Stomach smooth muscle (tissue), 2 donors: Measurements from ENCODE around the gene DPH2.

Source experiments
- H3K27ac ChIP-seq: one replicate; pipeline ENCODE4 v1.7.0; 2013; ENCODE audit warnings: mild to moderate bottlenecking, low read length, inconsistent platforms
- H3K27me3 ChIP-seq, 2 donors: one replicate each; pipeline ENCODE4 v1.7.0; 2013; ENCODE audit warnings: low read length in 2 of 2; ENCODE audit not compliant: insufficient read depth in 2 of 2, control insufficient read depth in 1 of 2
- H3K36me3 ChIP-seq, 2 donors: one replicate each; pipeline ENCODE4 v1.7.0; 2013; ENCODE audit warnings: low read length in 2 of 2; ENCODE audit not compliant: control insufficient read depth in 2 of 2, insufficient read depth in 2 of 2
- H3K4me1 ChIP-seq: one replicate; pipeline ENCODE4 v1.7.0; 2013; ENCODE audit warnings: low read length; ENCODE audit not compliant: control insufficient read depth, insufficient read depth
- H3K4me3 ChIP-seq, 2 donors: one replicate each; pipeline ENCODE4 v1.7.0; 2013; ENCODE audit warnings: low read length in 2 of 2
- H3K9ac ChIP-seq, 2 donors: one replicate each; pipeline ENCODE4 v1.7.0; 2013; ENCODE audit warnings: low read length in 2 of 2, mild to moderate bottlenecking in 1 of 2
- H3K9me3 ChIP-seq, 2 donors: one replicate each; pipeline ENCODE4 v1.7.0; 2013; ENCODE audit warnings: low read length in 2 of 2; ENCODE audit not compliant: control insufficient read depth in 2 of 2
- donor health status: healthy.
- donor health status: Pancreatic carcinoma.

DPH2 gene

DNA sequence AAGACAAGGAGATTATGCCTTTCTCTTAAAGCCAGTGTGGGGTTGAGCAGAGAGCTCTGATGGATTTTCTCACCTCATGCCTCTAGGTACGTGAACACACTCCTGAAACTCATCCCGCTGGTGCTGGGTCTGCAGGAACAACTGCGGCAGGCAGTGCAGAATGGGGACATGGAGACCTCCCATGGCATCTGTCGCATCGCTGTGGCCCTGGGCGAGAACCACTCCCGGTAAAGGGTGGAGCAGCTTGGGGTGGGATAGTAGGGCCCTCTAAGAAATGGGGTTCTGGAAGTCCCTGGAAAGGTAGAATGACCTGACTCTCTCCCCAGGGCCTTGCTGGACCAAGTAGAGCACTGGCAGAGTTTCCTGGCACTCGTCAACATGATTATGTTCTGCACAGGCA lies 13.6 kb upstream of the DPH2 start:
- H3K27ac ChIP-seq, result no peak overlapping the region
- H3K9me3 ChIP-seq, result no peaks in the 10 kb centered on the region
- peaks cover 3% of the 10 kb centered on the region for H3K4me1 ChIP-seq
- H3K9ac ChIP-seq, result no peak overlapping the region
- H3K4me3 ChIP-seq, result no peak overlapping the region
- peaks cover 40 to 42% of the 10 kb centered on the region in 2 donors for H3K36me3 ChIP-seq
- no peaks in the 10 kb centered on the region for H3K27me3 ChIP-seq

DNA sequence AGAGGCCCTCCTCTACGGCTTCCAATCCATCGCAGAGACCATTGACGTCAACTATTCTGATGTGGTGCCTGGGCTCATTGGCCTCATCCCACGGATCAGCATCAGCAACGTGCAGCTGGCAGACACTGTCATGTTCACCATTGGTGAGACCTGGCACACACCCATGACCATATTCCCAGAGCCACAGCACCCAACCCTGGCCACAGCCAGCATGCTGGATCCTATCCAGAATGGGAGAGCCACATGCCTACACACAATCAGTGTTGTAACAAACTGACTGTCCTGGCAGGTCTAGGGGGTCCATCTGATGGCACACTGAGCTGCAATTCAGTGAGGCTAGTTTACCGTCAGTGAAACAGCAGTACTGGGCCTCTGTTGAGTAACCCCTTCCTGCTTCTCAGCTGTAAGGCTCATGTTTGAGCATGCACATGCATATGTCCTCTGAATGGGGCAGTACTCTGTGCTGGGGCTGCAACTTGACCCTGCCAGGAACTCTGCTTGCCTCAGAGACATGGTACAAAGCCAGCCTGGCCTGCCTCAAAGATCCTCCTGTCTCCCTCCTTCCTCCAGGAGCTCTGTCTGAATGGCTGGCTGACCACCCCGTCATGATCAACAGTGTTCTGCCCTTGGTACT lies 12.3 kb upstream of the DPH2 start:
- Histone ChIP-seq H3K36me3 (peaks cover 51 to 55% of the 10 kb centered on the region in 2 donors), H3K4me1 (no peaks in the 10 kb centered on the region), H3K4me3 (no peak overlapping the region), H3K9me3 (no peaks in the 10 kb centered on the region), H3K27ac (no peak overlapping the region), H3K9ac (no peak overlapping the region), H3K27me3 (no peaks in the 10 kb centered on the region)

DNA sequence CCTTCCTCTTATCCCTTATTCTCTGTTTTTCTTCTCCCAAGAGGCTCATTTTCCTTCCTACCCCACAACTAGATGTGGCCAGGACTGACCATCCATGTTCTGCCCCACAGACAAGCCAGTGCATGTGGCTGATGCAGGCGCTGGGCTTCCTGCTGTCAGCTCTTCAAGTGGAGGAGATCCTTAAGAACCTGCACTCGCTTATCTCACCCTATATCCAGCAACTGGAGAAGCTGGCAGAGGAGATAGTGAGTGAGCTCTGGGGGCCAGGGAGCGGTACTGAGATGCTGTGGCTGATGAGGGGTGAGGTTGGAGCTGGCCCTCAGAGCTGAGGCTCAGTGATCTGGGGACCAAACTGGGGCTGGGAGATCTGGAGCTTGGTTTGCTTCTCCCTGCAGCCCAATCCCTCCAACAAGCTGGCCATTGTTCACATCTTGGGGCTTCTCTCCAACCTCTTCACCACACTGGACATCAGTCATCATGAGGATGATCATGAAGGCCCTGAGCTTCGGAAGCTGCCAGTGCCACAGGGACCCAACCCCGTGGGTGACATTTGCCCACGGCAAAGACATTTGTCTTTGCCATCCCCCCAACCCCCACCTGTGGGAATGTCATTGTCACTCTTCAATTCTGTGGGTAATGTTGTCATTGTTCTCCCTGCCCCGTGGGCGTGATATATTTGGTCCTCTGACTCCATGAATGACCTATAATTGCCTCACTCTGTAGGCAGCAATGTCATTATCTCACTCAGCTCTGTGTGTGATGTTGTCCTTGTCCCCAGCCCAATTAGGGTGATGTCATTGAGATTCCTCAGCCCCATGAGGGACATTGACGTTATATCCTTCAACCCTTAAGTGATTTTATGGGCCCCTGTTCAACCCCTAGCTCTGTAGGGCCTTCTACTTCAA lies 11.2 kb upstream of the DPH2 start:
- Histone ChIP-seq H3K27ac (no peak overlapping the region), H3K27me3 (no peaks in the 10 kb centered on the region), H3K4me3 (no peak overlapping the region), H3K9ac (no peak overlapping the region), H3K9me3 (no peaks in the 10 kb centered on the region), H3K4me1 (no peaks in the 10 kb centered on the region), H3K36me3 (peaks cover 59 to 62% of the 10 kb centered on the region in 2 donors)

DNA sequence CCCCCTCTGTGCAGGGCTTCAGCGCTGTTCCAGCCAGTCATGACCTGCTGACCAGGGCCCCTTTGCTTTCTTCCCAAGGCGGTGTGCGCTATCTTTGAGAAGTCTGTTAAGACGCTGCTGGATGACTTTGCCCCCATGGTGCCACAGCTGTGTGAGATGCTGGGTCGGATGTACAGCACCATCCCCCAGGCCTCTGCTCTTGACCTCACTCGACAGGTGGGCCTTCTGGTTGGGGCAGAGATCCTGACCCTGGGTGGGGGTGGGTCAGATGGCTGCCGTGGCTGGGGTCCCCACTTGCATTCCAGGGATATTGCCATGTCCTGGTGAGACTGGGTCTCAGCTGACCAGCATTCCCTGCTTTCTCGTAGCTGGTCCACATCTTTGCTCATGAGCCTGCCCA lies 9.0 kb upstream of the DPH2 start:
- H3K4me1 ChIP-seq, result no peaks in the 10 kb centered on the region
- no peak overlapping the region for H3K27ac ChIP-seq
- H3K9me3 ChIP-seq, result no peaks in the 10 kb centered on the region
- peaks cover 65 to 67% of the 10 kb centered on the region in 2 donors for H3K36me3 ChIP-seq
- no peak overlapping the region for H3K9ac ChIP-seq
- no peaks in the 10 kb centered on the region for H3K27me3 ChIP-seq
- H3K4me3 ChIP-seq, result no peak overlapping the region

DNA sequence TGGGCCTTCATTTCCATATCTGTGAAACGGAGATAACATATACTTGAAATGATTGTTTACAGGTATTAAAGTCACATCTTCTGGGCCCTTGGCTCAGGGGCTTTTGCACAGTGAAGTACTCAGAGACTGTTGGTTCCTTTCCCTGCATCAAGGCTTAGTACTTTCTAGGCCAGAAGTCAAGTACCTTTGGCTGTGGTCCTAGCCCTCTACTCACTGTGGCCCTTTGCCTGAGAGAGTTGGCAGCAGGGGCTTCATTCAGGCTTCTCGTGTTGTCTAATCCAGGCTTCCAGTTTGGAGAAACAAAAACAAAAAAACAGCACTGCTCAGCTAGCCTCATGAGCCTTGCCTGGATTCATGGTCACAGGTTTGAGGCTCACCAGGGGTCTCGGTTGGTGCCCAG lies 8.1 kb upstream of the DPH2 start:
- no peaks in the 10 kb centered on the region for H3K9me3 ChIP-seq
- H3K36me3 ChIP-seq, result peaks cover 59 to 69% of the 10 kb centered on the region in 2 donors
- no peak overlapping the region for H3K9ac ChIP-seq
- H3K27me3 ChIP-seq, result no peaks in the 10 kb centered on the region
- no peak overlapping the region for H3K4me3 ChIP-seq
- no peaks in the 10 kb centered on the region for H3K4me1 ChIP-seq
- H3K27ac ChIP-seq, result no peak overlapping the region

DNA sequence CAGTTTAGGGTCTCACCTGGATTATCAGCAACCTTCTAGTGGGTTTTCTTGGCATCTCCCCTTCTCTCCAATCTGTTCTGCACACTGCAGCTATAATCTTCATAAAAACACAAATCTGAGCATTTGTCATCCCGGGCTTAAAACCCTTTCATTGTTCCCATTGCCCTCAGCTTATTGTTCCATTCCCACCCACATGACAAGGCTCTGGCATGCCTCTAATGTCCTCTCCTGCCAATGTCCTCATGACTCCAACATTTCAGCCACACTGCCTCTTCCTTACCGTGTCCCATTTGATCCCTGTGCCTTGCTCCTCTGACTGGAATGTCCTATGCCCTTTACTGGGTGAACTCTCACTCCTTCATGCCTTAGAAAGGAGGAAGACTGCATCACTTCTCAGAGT lies 7.5 kb upstream of the DPH2 start:
- H3K36me3 ChIP-seq, result peaks cover 54 to 69% of the 10 kb centered on the region in 2 donors
- H3K4me1 ChIP-seq, result no peaks in the 10 kb centered on the region
- H3K4me3 ChIP-seq, result no peak overlapping the region
- no peaks in the 10 kb centered on the region for H3K9me3 ChIP-seq
- H3K27ac ChIP-seq, result no peak overlapping the region
- H3K27me3 ChIP-seq, result no peaks in the 10 kb centered on the region
- H3K9ac ChIP-seq, result no peak overlapping the region

DNA sequence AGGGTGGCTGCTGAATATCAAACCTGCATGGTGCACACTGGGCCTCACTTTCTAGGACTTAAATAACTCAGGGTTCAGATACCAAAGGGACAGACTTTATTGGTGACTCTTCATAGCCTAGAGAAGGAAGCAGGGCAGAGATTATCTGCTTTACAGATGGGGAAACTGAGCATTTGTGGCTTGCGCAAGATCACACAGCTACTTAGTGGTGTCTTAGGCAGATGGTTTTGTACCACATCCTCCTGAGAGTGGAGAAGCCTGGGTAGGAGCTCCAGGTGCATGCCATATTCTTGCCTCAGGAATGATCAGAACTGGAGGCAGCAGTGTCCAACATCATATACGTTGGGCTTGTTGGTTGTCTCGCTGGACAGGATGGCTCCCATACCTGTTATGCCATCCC lies 6.8 kb upstream of the DPH2 start:
- Histone ChIP-seq H3K36me3 (peaks cover 50 to 64% of the 10 kb centered on the region in 2 donors), H3K9me3 (no peaks in the 10 kb centered on the region), H3K4me3 (no peak overlapping the region), H3K9ac (no peak overlapping the region), H3K4me1 (no peaks in the 10 kb centered on the region), H3K27me3 (no peaks in the 10 kb centered on the region), H3K27ac (no peak overlapping the region)

DNA sequence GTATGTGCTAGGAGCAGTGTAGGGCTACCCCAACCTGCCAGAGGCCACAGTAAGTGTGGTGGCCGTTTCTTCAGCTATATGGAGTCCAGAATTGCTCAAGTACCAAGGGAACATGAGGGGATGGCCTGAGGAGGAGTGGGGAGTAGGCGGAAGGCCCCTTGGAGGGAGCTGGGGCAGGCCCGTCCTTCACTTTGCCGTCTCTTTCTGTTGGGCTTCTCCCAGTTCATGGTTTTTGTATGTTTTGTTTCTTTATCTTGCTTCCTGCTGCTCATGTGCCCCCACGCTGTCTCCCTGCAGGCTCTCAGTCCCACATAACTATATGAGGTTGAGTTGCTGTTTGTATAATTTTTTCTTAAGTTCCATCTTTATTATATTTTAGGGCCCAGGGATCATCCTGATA lies 5.9 kb upstream of the DPH2 start:
- no peak overlapping the region for H3K4me3 ChIP-seq
- no peaks in the 10 kb centered on the region for H3K4me1 ChIP-seq
- H3K9me3 ChIP-seq, result no peaks in the 10 kb centered on the region
- peaks cover 41 to 55% of the 10 kb centered on the region in 2 donors for H3K36me3 ChIP-seq
- H3K27ac ChIP-seq, result no peak overlapping the region
- no peaks in the 10 kb centered on the region for H3K27me3 ChIP-seq
- H3K9ac ChIP-seq, result no peak overlapping the region

DNA sequence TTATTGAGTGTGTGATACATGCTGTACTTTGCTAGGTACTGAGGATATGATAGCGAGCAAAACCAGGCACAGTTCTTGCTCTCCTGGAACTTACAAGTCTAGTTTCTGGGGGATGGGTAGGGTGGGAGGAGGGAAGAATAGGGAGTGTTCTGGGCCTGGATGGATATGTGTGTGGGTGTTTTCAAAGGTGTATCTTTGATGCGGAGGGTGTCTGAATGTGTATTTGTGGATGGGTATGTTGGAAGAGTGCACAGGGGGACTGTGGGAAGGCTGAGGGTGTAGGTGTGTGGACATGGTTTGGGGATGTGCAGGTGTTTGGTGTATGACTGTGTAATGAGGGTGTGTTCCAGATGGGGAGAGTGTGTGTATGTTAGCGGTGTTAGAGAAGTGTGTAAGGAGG lies 4.5 kb upstream of the DPH2 start:
- no peaks in the 10 kb centered on the region for H3K27me3 ChIP-seq
- peaks cover 4% of the 10 kb centered on the region for H3K4me1 ChIP-seq
- H3K9me3 ChIP-seq, result no peaks in the 10 kb centered on the region
- no peak overlapping the region for H3K9ac ChIP-seq
- H3K27ac ChIP-seq, result no peak overlapping the region
- peaks cover 32 to 44% of the 10 kb centered on the region in 2 donors for H3K36me3 ChIP-seq
- no peak overlapping the region for H3K4me3 ChIP-seq

DNA sequence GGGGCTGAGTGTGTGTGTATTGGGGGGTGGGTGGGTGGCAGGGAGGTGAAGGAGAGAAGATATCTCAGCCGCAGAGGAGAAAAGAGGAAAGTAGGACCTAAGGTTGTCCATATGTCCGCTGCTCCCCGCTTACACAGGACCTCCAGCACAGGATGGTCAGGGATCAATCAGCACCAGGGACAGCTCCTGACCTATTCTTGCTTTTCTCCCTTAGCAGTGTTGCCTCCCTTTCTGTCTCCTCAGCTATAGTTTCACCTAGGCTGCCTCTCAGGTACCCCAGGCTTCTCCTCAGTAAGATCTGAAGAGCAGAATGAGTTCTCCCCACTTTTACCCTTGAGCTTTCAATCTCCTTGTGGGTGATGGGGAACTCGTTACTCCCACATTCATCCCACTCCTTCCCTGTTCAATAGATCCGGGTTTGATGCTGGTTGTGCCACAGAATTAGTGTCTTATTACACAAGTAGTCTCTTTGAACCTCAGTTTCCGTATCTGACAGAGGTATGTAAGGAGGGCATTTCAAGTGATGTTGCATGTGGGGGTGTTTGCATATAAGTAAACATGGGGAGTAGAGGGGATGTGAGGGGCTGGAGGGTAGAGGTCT lies 1.4 kb upstream of the DPH2 start:
- H3K9ac ChIP-seq, result no peak overlapping the region
- H3K4me3 ChIP-seq, result no peak overlapping the region
- no peak overlapping the region for H3K27ac ChIP-seq
- peaks cover 13 to 25% of the 10 kb centered on the region in 2 donors for H3K36me3 ChIP-seq
- no peaks in the 10 kb centered on the region for H3K27me3 ChIP-seq
- peaks cover 12% of the 10 kb centered on the region for H3K4me1 ChIP-seq
- no peaks in the 10 kb centered on the region for H3K9me3 ChIP-seq

DNA sequence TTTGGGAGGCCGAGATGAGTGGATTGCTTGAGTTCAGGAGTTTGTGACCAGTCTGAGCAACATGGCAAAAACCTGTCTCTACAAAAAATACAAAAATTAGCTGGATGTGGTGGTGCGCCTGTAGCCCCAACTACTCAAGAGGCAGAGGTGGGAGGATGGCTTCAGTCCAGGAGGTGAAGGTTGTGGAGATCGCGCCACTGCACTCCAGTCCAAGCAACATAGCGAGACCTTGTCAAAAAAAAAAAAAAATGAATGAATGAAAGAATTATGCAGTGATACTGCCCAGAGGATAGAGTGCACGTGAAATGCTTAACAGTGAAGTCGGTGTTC lies 429 bp upstream of the DPH2 start:
- Histone ChIP-seq H3K36me3 (peaks cover 11 to 24% of the 10 kb centered on the region in 2 donors), H3K4me3 (peak overlapping the region; percentile 97 to 99), H3K27me3 (no peaks in the 10 kb centered on the region), H3K27ac (no peak overlapping the region), H3K9ac (no peak overlapping the region), H3K4me1 (peaks cover 19% of the 10 kb centered on the region), H3K9me3 (no peaks in the 10 kb centered on the region)
